ENCODE results near the gene COL24A1. TPM values are rescaled to one million over a fixed set of nuclear protein-coding genes. Genes with fewer than 3 reads are reported as not detected.
"Not testable (repeated sequence)": the region's sequence is repeated elsewhere in the genome, so short reads cannot be mapped to it uniquely, and the experiment has no call there.

Gene COL24A1
- total RNA-seq, 1 experiment from 2014 or later: 0.15 TPM

DNA sequence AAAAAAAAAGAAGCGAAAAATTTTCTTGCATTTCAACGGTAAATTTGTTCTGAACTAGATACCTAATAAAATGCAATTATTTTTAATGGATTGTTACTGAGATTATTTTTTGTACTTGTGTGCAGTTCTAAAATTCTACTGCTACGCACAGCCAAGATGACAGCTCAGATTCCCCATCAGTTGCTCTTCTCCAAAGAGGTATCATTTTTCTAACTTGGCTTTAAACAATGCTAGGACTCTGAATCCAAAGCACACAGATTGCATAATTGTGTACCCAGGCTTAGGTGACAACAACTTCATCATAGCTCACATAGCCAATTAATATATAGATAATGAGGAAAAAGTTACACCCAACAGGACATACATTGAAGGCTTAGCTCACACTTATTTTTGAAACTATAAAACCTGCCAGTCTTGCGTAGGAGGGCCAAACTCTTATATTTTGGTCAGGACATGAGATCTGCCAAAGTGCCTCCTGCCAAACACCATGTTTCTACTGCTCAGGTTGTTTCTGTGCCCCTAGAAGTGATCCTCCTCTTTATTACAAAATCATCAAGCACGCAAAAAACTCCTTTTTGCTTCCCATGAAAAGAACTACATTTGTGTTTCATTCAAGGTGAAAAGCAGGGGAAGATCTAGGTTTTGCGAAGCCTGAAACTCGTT is 437.8 kb downstream of the COL24A1 start:
- BruUV-seq (replicated peaks): no TSS peak
- DNase-seq (ENCODE audit: low spot score): no peak
- intact Hi-C loops (cut with micrococcal nuclease; ENCODE audit: unreplicated experiment): no loop called here

DNA sequence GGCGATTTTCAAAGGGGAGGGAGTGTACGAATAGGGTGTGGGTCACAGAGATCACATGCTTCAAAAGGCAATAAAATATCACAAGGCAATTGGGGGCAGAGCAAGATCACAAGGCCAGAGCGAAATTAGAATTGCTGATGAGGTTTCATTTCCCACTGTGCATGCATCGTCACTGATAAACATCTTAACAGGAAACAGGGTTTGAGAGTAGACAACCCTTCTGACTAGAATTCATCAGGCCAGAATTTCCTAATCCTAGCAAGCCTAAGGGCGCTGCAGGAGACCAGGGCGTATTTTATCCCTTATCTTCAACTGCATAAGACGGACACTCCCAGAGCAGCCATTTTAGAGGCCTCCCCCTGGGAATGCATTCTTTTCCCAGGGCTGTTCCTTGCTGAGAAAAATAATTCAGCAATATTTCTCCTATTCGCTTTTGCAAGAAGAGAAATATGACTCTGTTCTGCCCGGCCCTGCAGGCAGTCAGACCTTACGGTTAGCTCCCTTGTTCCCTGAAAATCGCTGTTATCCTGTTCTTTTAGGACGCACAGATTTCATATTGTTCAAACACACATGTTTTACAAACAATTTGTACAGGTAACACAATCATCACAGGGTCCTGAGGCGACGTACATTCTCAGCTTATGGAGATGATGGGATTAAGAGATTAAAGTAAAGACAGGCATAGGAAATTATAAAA is 442.0 kb downstream of the COL24A1 start:
- POLR2A ChIA-PET (ENCODE audit: low non-redundant PET); H3K4me1 ChIP-seq (ENCODE audit: insufficient read depth, low read length, poor library complexity, severe bottlenecking); H3K27ac ChIP-seq (ENCODE audit: low read depth, low read length, poor library complexity, severe bottlenecking); BruUV-seq (replicated peaks); H3K9me3 ChIP-seq (ENCODE audit: low read depth, low read length, poor library complexity, severe bottlenecking); H3K36me3 ChIP-seq (ENCODE audit: insufficient read depth, low read length, poor library complexity, severe bottlenecking); H3K4me3 ChIP-seq (ENCODE audit: low read depth, low read length, poor library complexity, severe bottlenecking); intact Hi-C loops (cut with micrococcal nuclease; ENCODE audit: unreplicated experiment); CTCF ChIA-PET; H3K27me3 ChIP-seq (replicated peaks; ENCODE audit: insufficient read depth, low read depth, low read length, poor library complexity): not testable (repeated sequence)
- peak; percentile 16 for DNase-seq (ENCODE audit: low spot score)

More for the DNA sequence above, 437.8 kb downstream of the COL24A1 start:
- H3K4me1 ChIP-seq (ENCODE audit: insufficient read depth, low read length, poor library complexity, severe bottlenecking): no peaks in the 10 kb centered on the region
- peaks cover 9% of the 10 kb centered on the region for H3K9me3 ChIP-seq (ENCODE audit: low read depth, low read length, poor library complexity, severe bottlenecking)
- CTCF ChIA-PET: interaction anchor here (0.7 kb wide), 1 partner anchor 137 kb away, joined by 7 read pairs; no protein-coding TSS in a partner anchor
- H3K36me3 ChIP-seq (ENCODE audit: insufficient read depth, low read length, poor library complexity, severe bottlenecking): no peaks in the 10 kb centered on the region
- no peak overlapping the region for H3K27ac ChIP-seq (ENCODE audit: low read depth, low read length, poor library complexity, severe bottlenecking)
- no peak overlapping the region for H3K4me3 ChIP-seq (ENCODE audit: low read depth, low read length, poor library complexity, severe bottlenecking)
- POLR2A ChIA-PET (ENCODE audit: low non-redundant PET): no interaction called here
- H3K27me3 ChIP-seq (replicated peaks; ENCODE audit: insufficient read depth, low read depth, low read length, poor library complexity): no peaks in the 10 kb centered on the region
- TF ChIP-seq EZH2 (IDR thresholded peaks at IDR 0.05; ENCODE audit: borderline replicate concordance, low read depth, low read length, poor library complexity, severe bottlenecking): no peak
- TF ChIP-seq, protein P1, sequence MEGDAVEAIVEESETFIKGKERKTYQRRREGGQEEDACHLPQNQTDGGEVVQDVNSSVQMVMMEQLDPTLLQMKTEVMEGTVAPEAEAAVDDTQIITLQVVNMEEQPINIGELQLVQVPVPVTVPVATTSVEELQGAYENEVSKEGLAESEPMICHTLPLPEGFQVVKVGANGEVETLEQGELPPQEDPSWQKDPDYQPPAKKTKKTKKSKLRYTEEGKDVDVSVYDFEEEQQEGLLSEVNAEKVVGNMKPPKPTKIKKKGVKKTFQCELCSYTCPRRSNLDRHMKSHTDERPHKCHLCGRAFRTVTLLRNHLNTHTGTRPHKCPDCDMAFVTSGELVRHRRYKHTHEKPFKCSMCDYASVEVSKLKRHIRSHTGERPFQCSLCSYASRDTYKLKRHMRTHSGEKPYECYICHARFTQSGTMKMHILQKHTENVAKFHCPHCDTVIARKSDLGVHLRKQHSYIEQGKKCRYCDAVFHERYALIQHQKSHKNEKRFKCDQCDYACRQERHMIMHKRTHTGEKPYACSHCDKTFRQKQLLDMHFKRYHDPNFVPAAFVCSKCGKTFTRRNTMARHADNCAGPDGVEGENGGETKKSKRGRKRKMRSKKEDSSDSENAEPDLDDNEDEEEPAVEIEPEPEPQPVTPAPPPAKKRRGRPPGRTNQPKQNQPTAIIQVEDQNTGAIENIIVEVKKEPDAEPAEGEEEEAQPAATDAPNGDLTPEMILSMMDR (conservative IDR thresholded peaks at IDR 0.05; ENCODE audit: low read depth, low read length): no peak

DNA sequence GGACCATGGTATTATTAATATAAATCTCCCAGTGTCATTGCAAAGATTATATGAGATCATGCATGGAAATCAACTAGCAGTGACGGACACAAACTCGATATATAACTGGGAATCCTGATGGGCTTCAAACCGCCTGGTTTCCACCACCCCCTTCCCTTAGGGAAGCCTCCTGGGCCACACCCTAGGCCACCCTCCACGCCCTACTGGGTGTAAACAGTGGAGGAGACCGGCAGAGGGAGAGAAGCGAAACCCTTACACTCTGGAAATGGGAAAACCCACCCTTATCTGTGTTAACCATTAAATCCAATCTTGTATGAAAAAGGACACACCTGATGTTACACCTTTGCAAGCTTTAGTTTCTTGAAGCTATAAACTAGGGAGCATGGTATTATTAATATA is 447.7 kb downstream of the COL24A1 start:
- Histone ChIP-seq H3K4me1 (ENCODE audit: insufficient read depth, low read length, poor library complexity, severe bottlenecking) (peaks cover 10% of the 10 kb centered on the region), H3K27ac (ENCODE audit: low read depth, low read length, poor library complexity, severe bottlenecking) (peak overlapping the region; percentile 75), H3K4me3 (ENCODE audit: low read depth, low read length, poor library complexity, severe bottlenecking) (peak overlapping the region; percentile 90), H3K9me3 (ENCODE audit: low read depth, low read length, poor library complexity, severe bottlenecking) (no peaks in the 10 kb centered on the region), H3K36me3 (ENCODE audit: insufficient read depth, low read length, poor library complexity, severe bottlenecking) (peaks cover 15% of the 10 kb centered on the region), H3K27me3 (replicated peaks; ENCODE audit: insufficient read depth, low read depth, low read length, poor library complexity) (no peaks in the 10 kb centered on the region)
- no TSS peak for BruUV-seq (replicated peaks)
- ChIA-PET POLR2A (ENCODE audit: low non-redundant PET) (no interaction called here), CTCF (interaction anchor here (1.0 to 1.4 kb wide), 3 partner anchors 13 to 298 kb away, joined by 3 to 5 read pairs (median 5); no protein-coding TSS in a partner anchor)
- peak; percentile 34 for DNase-seq (ENCODE audit: low spot score)
- no peak for TF ChIP-seq EZH2 (IDR thresholded peaks at IDR 0.05; ENCODE audit: borderline replicate concordance, low read depth, low read length, poor library complexity, severe bottlenecking)
- TF ChIP-seq, protein P1 (conservative IDR thresholded peaks at IDR 0.05; ENCODE audit: low read depth, low read length): no peak
- intact Hi-C loops (cut with micrococcal nuclease; ENCODE audit: unreplicated experiment): loop anchor here (1.0 to 10.0 kb wide), 2 partner anchors 128 to 176 kb away; no protein-coding TSS in a partner anchor

All from A673 (cell line).